Loucy (cell line): ENCODE data around the gene ISL1.

ENCODE experiments used
- EZH2phosphoT487 ChIP-seq: fragments of 200-600 bp; IDR thresholded peaks from 2 replicates; pipeline ENCODE4 v1.6.1; 2018; ENCODE audit warnings: antibody characterized with exemption, mild to moderate bottlenecking, moderate library complexity, borderline replicate concordance
- TF ChIP-seq, protein P1 (sequence below): fragments of 200-600 bp; sonication (generic); conservative IDR thresholded peaks from 2 replicates; pipeline ENCODE4 v1.5.1; 2014; ENCODE audit warnings: mild to moderate bottlenecking, antibody characterized with exemption, low read length

DNA sequence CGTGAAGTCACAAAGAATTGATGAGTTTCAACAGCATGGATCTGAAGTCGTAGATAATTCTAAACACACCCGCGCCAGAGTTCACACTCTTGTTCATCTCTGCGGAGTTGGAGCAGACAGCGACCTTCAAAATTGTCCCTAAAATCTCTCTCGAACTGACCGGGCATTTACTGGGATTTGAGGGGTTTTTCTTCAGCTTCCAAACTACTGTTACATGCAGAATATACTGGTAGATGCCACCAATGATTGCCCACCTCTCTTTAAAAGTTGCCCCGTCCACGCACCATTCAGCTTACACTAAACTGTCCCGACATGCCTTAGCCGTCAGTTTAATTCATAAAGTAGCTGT, 5.2 kb upstream of the ISL1 start:
- TF ChIP-seq EZH2phosphoT487: no peak
- TF ChIP-seq, protein P1, sequence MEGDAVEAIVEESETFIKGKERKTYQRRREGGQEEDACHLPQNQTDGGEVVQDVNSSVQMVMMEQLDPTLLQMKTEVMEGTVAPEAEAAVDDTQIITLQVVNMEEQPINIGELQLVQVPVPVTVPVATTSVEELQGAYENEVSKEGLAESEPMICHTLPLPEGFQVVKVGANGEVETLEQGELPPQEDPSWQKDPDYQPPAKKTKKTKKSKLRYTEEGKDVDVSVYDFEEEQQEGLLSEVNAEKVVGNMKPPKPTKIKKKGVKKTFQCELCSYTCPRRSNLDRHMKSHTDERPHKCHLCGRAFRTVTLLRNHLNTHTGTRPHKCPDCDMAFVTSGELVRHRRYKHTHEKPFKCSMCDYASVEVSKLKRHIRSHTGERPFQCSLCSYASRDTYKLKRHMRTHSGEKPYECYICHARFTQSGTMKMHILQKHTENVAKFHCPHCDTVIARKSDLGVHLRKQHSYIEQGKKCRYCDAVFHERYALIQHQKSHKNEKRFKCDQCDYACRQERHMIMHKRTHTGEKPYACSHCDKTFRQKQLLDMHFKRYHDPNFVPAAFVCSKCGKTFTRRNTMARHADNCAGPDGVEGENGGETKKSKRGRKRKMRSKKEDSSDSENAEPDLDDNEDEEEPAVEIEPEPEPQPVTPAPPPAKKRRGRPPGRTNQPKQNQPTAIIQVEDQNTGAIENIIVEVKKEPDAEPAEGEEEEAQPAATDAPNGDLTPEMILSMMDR: no peak
